ENCODE measurements around the gene RAB1B. TPM values are rescaled to one million over a fixed set of nuclear protein-coding genes. Genes with fewer than 3 reads are reported as not detected.

The RAB1B gene
- total RNA-seq, 1 donor = 75.3 TPM

GRCh38 chr11:66220566-66220935, 47.9 kb upstream of the RAB1B start:
- Histone ChIP-seq H3K27ac (ENCODE audit: low read depth, low read length) (no peak overlapping the region), H3K4me1 (ENCODE audit: insufficient read depth, low read length) (no peaks in the 10 kb centered on the region), H3K79me2 (ENCODE audit: insufficient read depth, low read length) (no peaks in the 10 kb centered on the region), H3K36me3 (ENCODE audit: insufficient read depth, low read length) (peaks cover 68% of the 10 kb centered on the region), H3K4me2 (ENCODE audit: insufficient read depth, low read length) (no peak overlapping the region), H2AFZ (ENCODE audit: low read length) (no peak overlapping the region), H3K9me3 (ENCODE audit: low read depth, low read length) (no peaks in the 10 kb centered on the region), H3K27me3 (ENCODE audit: insufficient read depth, low read length) (no peaks in the 10 kb centered on the region), H4K20me1 (ENCODE audit: insufficient read depth, low read length) (peaks cover 9% of the 10 kb centered on the region), H3K4me3 (ENCODE audit: insufficient read depth, low read length) (no peak overlapping the region)
- no peak for DNase-seq (ENCODE audit: insufficient read length, low spot score, missing footprints)
- TF ChIP-seq, protein P1, sequence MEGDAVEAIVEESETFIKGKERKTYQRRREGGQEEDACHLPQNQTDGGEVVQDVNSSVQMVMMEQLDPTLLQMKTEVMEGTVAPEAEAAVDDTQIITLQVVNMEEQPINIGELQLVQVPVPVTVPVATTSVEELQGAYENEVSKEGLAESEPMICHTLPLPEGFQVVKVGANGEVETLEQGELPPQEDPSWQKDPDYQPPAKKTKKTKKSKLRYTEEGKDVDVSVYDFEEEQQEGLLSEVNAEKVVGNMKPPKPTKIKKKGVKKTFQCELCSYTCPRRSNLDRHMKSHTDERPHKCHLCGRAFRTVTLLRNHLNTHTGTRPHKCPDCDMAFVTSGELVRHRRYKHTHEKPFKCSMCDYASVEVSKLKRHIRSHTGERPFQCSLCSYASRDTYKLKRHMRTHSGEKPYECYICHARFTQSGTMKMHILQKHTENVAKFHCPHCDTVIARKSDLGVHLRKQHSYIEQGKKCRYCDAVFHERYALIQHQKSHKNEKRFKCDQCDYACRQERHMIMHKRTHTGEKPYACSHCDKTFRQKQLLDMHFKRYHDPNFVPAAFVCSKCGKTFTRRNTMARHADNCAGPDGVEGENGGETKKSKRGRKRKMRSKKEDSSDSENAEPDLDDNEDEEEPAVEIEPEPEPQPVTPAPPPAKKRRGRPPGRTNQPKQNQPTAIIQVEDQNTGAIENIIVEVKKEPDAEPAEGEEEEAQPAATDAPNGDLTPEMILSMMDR (IDR thresholded peaks at IDR 0.05; ENCODE audit: extremely low read depth, low read depth, low read length) = no peak

- Histone ChIP-seq H3K27me3 (ENCODE audit: insufficient read depth, low read length) (no peaks in the 10 kb centered on the region), H3K36me3 (ENCODE audit: insufficient read depth, low read length) (peaks cover 66% of the 10 kb centered on the region), H3K4me1 (ENCODE audit: insufficient read depth, low read length) (no peaks in the 10 kb centered on the region)
Measured at GRCh38 chr11:66221012-66221411, 47.4 kb upstream of the RAB1B start.

GRCh38 chr11:66221726-66222236, 46.7 kb upstream of the RAB1B start:
- peaks cover 58% of the 10 kb centered on the region for H3K36me3 ChIP-seq (ENCODE audit: insufficient read depth, low read length)
- H2AFZ ChIP-seq (ENCODE audit: low read length) = no peak overlapping the region
- H3K27ac ChIP-seq (ENCODE audit: low read depth, low read length) = no peak overlapping the region
- H3K79me2 ChIP-seq (ENCODE audit: insufficient read depth, low read length) = no peaks in the 10 kb centered on the region
- H4K20me1 ChIP-seq (ENCODE audit: insufficient read depth, low read length) = peaks cover 9% of the 10 kb centered on the region
- DNase-seq (ENCODE audit: insufficient read length, low spot score, missing footprints) = no peak
- H3K4me3 ChIP-seq (ENCODE audit: insufficient read depth, low read length) = no peak overlapping the region
- no peaks in the 10 kb centered on the region for H3K9me3 ChIP-seq (ENCODE audit: low read depth, low read length)
- no peak overlapping the region for H3K4me2 ChIP-seq (ENCODE audit: insufficient read depth, low read length)
- TF ChIP-seq, protein P1 (IDR thresholded peaks at IDR 0.05; ENCODE audit: extremely low read depth, low read depth, low read length) = no peak
- H3K4me1 ChIP-seq (ENCODE audit: insufficient read depth, low read length) = no peaks in the 10 kb centered on the region
- no peaks in the 10 kb centered on the region for H3K27me3 ChIP-seq (ENCODE audit: insufficient read depth, low read length)

More at GRCh38 chr11:66221012-66221411, 47.4 kb upstream of the RAB1B start:
- DNase-seq (ENCODE audit: insufficient read length, low spot score, missing footprints) = no peak
- no peaks in the 10 kb centered on the region for H3K9me3 ChIP-seq (ENCODE audit: low read depth, low read length)
- no peak overlapping the region for H3K4me2 ChIP-seq (ENCODE audit: insufficient read depth, low read length)
- no peak overlapping the region for H2AFZ ChIP-seq (ENCODE audit: low read length)
- TF ChIP-seq, protein P1 (IDR thresholded peaks at IDR 0.05; ENCODE audit: extremely low read depth, low read depth, low read length) = no peak
- no peak overlapping the region for H3K4me3 ChIP-seq (ENCODE audit: insufficient read depth, low read length)
- H3K79me2 ChIP-seq (ENCODE audit: insufficient read depth, low read length) = no peaks in the 10 kb centered on the region
- peaks cover 9% of the 10 kb centered on the region for H4K20me1 ChIP-seq (ENCODE audit: insufficient read depth, low read length)
- no peak overlapping the region for H3K27ac ChIP-seq (ENCODE audit: low read depth, low read length)

DNA sequence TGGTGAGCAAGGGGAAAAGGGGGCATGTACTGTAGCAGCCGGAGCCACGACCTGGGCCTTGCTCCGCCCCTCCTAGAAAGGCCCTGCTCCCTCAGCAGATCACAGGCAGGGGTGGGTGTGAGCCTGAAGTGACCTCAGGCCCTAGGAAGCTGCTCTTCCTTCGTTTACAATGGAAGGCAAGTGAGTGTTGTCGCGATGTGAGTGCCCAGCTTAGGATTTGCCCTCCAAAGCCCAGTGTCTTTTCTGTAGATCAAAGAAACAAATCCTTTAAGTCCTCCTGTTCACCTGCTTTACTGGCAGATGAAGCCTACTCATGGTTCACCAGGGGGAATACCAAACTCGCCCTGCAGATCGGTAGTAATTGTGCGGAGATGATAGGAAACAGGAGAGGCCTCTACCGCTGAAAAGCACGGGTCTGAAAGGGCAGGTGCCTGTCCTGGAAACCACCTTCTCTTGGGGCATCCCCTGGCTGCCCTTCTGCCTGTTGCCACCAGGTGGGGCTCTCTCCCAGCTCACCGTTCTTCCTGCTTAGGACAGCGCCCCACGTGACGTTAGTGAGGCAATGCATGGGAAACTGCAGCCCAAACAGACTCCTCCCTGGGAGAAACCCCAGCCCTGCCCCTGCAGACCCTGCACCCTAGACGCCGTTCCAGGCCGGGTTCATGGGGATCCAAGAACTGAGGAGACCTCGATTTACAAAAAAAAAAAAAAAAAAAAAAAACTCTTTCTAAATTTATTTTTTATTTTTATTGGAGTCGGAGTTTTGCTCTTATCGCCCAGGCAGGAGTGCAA, 45.9 kb upstream of the RAB1B start:
- peaks cover 54% of the 10 kb centered on the region for H3K36me3 ChIP-seq (ENCODE audit: insufficient read depth, low read length)
- TF ChIP-seq, protein P1 (IDR thresholded peaks at IDR 0.05; ENCODE audit: extremely low read depth, low read depth, low read length) = peak; percentile 100
- no peaks in the 10 kb centered on the region for H3K79me2 ChIP-seq (ENCODE audit: insufficient read depth, low read length)

More for the DNA sequence above, 45.9 kb upstream of the RAB1B start:
- Histone ChIP-seq H3K4me1 (ENCODE audit: insufficient read depth, low read length) (no peaks in the 10 kb centered on the region), H2AFZ (ENCODE audit: low read length) (no peak overlapping the region), H4K20me1 (ENCODE audit: insufficient read depth, low read length) (peaks cover 9% of the 10 kb centered on the region), H3K27ac (ENCODE audit: low read depth, low read length) (no peak overlapping the region), H3K9me3 (ENCODE audit: low read depth, low read length) (no peaks in the 10 kb centered on the region), H3K27me3 (ENCODE audit: insufficient read depth, low read length) (no peaks in the 10 kb centered on the region), H3K4me2 (ENCODE audit: insufficient read depth, low read length) (no peak overlapping the region), H3K4me3 (ENCODE audit: insufficient read depth, low read length) (no peak overlapping the region)
- peak; percentile 92 for DNase-seq (ENCODE audit: insufficient read length, low spot score, missing footprints)
